ENCODE results near the gene ROPN1L.

GRCh38 chr5:10477943-10478342 lies 36.3 kb downstream of the ROPN1L start:
- TF ChIP-seq, protein P1, sequence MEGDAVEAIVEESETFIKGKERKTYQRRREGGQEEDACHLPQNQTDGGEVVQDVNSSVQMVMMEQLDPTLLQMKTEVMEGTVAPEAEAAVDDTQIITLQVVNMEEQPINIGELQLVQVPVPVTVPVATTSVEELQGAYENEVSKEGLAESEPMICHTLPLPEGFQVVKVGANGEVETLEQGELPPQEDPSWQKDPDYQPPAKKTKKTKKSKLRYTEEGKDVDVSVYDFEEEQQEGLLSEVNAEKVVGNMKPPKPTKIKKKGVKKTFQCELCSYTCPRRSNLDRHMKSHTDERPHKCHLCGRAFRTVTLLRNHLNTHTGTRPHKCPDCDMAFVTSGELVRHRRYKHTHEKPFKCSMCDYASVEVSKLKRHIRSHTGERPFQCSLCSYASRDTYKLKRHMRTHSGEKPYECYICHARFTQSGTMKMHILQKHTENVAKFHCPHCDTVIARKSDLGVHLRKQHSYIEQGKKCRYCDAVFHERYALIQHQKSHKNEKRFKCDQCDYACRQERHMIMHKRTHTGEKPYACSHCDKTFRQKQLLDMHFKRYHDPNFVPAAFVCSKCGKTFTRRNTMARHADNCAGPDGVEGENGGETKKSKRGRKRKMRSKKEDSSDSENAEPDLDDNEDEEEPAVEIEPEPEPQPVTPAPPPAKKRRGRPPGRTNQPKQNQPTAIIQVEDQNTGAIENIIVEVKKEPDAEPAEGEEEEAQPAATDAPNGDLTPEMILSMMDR (IDR thresholded peaks at IDR 0.05): no peak
- no peak for TF ChIP-seq POLR2A (IDR thresholded peaks at IDR 0.05)

Measured in body of pancreas (tissue), 4 donors.